Measurements from ENCODE around the gene ECI1.
"Not testable (repeated sequence)": the region's sequence is repeated elsewhere in the genome, so short reads cannot be mapped to it uniquely, and the experiment has no call there.

ECI1 gene

DNA sequence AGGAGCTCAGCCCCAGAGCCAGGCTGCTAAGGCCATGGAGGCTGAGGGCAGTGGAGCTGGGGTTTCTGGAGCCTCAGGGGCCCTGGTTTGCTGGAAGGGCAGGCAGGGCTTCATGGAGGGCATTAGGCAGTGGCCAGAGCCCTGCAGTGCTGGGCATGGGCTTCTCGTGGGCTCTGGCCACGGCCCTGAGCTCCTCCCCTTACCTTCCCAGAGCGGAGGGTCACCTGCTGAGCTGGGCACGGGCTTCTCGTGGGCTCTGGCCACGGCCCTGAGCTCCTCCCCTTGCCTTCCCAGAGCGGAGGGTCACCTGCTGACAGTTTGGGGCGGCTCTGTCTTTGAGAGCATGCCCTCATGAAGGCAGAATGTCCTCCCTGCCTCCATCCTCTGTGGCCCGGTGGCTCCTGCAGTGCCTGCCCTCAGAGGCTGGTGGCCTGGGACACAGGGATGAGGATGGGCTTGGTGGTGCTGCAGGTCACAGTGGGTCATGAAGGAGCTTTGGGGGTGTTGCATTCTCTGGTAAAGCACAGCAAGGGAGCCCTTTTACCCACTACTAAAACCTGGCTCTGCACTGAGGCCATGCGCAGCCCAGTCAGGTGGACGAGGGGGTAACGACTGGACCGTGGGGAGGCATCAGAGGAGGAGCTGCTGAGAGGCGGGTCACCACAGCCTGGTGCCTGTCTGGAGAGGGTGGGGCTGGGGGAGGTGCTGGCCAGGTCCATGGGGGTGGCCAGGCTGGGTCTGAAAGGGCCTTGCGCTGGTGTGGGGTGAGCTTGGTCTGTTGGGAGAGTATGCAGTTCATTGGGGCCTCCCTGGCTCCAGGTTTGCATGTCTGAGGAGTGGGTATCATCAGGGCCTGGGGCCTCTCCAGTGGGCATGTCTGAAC, 19.4 kb upstream of the ECI1 start:
- Histone ChIP-seq H4K20me1 (ENCODE audit: insufficient read depth, low read length) (peaks cover 8% of the 10 kb centered on the region), H3K79me2 (ENCODE audit: low read length) (peaks cover 41% of the 10 kb centered on the region)

DNA sequence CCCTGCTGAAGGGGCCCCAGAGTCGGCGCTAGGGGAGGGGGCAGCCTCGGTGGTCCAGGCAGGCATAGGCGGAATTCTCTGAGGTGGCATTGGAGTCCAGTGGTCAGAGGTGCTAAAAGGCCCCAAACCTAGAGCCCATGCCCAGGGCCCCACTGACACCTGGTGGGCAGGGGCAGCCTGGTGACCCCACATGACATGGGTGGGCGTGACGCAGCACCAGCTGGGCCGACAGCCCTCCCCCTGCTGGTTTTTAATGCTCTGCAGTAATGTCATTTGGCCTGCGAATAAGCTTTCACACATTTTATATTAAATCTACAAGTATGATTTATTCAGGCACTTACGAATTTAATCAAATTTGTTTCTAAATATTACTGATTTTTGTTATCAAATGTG, 18.7 kb upstream of the ECI1 start:
- Histone ChIP-seq H3K36me3 (replicated peaks; ENCODE audit: insufficient read depth, low read length) (no peaks in the 10 kb centered on the region), H3K4me3 (ENCODE audit: low read length) (no peak overlapping the region), H3K9ac (ENCODE audit: low read length) (no peak overlapping the region), H3K4me2 (ENCODE audit: low read depth, low read length) (no peak overlapping the region), H3F3A (ENCODE audit: insufficient read depth, low read length) (no peaks in the 10 kb centered on the region), H3K27ac (ENCODE audit: low read length) (no peak overlapping the region), H3K4me1 (ENCODE audit: low read length) (0 out of 2 replicates have a peak, but pooled peaks cover 17% of the 10 kb centered on the region), H3K79me2 (ENCODE audit: low read length) (peaks cover 49% of the 10 kb centered on the region), H3K9me3 (replicated peaks; ENCODE audit: insufficient read depth, low read length) (no peaks in the 10 kb centered on the region), H4K20me1 (ENCODE audit: insufficient read depth, low read length) (peaks cover 15% of the 10 kb centered on the region), H3K9me2 (replicated peaks; ENCODE audit: insufficient read depth, low read length) (no peaks in the 10 kb centered on the region), H2AFZ (ENCODE audit: low read length) (no peak overlapping the region), H3K27me3 (replicated peaks; ENCODE audit: insufficient read depth, low read length) (peaks cover 5% of the 10 kb centered on the region; the same call in 1 of the 2 replicates)
- no peak for DNase-seq
- TF ChIP-seq, protein P1, sequence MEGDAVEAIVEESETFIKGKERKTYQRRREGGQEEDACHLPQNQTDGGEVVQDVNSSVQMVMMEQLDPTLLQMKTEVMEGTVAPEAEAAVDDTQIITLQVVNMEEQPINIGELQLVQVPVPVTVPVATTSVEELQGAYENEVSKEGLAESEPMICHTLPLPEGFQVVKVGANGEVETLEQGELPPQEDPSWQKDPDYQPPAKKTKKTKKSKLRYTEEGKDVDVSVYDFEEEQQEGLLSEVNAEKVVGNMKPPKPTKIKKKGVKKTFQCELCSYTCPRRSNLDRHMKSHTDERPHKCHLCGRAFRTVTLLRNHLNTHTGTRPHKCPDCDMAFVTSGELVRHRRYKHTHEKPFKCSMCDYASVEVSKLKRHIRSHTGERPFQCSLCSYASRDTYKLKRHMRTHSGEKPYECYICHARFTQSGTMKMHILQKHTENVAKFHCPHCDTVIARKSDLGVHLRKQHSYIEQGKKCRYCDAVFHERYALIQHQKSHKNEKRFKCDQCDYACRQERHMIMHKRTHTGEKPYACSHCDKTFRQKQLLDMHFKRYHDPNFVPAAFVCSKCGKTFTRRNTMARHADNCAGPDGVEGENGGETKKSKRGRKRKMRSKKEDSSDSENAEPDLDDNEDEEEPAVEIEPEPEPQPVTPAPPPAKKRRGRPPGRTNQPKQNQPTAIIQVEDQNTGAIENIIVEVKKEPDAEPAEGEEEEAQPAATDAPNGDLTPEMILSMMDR (IDR thresholded peaks at IDR 0.05; ENCODE audit: low read length), result no peak
- TF ChIP-seq EZH2phosphoT487 (IDR thresholded peaks at IDR 0.05; ENCODE audit: low read length) (no peak), EZH2 (optimal IDR thresholded peaks at IDR 0.05; ENCODE audit: low read depth, low read length) (no peak)

More for the DNA sequence above, 19.4 kb upstream of the ECI1 start:
- H3F3A ChIP-seq (ENCODE audit: insufficient read depth, low read length), result no peaks in the 10 kb centered on the region
- H2AFZ ChIP-seq (ENCODE audit: low read length), result no peak overlapping the region
- H3K4me1 ChIP-seq (ENCODE audit: low read length), result 0 out of 2 replicates have a peak, but pooled peaks cover 14% of the 10 kb centered on the region
- no peak overlapping the region for H3K4me2 ChIP-seq (ENCODE audit: low read depth, low read length)
- no peaks in the 10 kb centered on the region for H3K36me3 ChIP-seq (replicated peaks; ENCODE audit: insufficient read depth, low read length)
- H3K9me3 ChIP-seq (replicated peaks; ENCODE audit: insufficient read depth, low read length), result no peaks in the 10 kb centered on the region
- TF ChIP-seq, protein P1 (IDR thresholded peaks at IDR 0.05; ENCODE audit: low read length), result no peak
- TF ChIP-seq EZH2phosphoT487 (IDR thresholded peaks at IDR 0.05; ENCODE audit: low read length) (no peak), EZH2 (optimal IDR thresholded peaks at IDR 0.05; ENCODE audit: low read depth, low read length) (no peak)
- no peak for DNase-seq
- H3K4me3 ChIP-seq (ENCODE audit: low read length), result no peak overlapping the region
- H3K9me2 ChIP-seq (replicated peaks; ENCODE audit: insufficient read depth, low read length), result no peaks in the 10 kb centered on the region
- H3K27me3 ChIP-seq (replicated peaks; ENCODE audit: insufficient read depth, low read length), result peaks cover 12% of the 10 kb centered on the region
- no peak overlapping the region for H3K27ac ChIP-seq (ENCODE audit: low read length)
- no peak overlapping the region for H3K9ac ChIP-seq (ENCODE audit: low read length)

DNA sequence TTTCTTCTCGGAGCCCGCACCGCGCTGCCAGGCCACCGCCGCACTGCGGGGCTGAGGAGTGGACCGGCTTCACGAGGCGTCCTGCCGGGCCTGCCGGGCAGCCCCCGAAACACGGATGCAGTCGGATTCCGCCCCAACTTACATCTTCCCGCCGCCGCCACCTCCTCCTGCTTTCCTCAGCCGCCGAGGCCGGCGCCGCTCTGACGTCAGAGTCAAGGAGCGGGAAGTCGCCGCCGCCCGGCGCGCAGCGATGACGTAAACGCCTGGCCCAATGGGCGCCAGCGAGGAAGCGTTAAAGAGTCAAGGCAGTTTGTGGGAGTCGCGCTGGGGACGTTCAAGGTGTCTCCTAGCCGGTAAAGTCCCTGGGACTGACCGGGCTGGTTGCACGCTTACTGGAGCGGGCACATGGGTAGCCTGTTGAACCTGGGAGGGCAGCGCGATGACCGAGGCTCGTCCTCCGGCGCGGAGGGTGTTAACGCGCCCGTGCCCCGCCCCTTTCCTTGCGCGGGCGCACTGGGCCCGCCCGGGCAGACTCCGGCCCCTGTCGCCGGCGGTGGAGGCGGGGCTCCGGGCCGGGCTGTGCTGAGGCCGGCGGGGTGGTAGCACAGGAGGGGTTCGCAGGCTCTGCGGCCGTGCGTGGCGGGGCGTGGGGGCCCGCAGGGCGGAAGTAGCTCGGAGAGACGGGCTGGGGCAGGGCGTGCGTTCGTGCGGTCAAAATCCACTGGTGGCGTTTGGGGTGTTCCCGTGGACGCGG, 16.7 kb upstream of the ECI1 start, which contains the start of gene RNPS1:
Gene RNPS1 (minus strand): TSS at position 214 of the 754 bp plus-strand sequence. CDS start 3,483 bp downstream, outside the sequence.
- no peaks in the 10 kb centered on the region for H3K9me2 ChIP-seq (replicated peaks; ENCODE audit: insufficient read depth, low read length)
- TF ChIP-seq, protein P1 (IDR thresholded peaks at IDR 0.05; ENCODE audit: low read length), result no peak
- TF ChIP-seq EZH2phosphoT487 (IDR thresholded peaks at IDR 0.05; ENCODE audit: low read length) (no peak), EZH2 (optimal IDR thresholded peaks at IDR 0.05; ENCODE audit: low read depth, low read length) (no peak)
- peak within 1 kb of the TSS; percentile 92 for H3K4me2 ChIP-seq (ENCODE audit: low read depth, low read length)
- H2AFZ ChIP-seq (ENCODE audit: low read length), result peak within 1 kb of the TSS; percentile 76
- H4K20me1 ChIP-seq (ENCODE audit: insufficient read depth, low read length), result peaks cover 34% of the 10 kb centered on the region
- H3K9me3 ChIP-seq (replicated peaks; ENCODE audit: insufficient read depth, low read length), result no peaks in the 10 kb centered on the region
- no peaks in the 10 kb centered on the region; the same call in 1 of the 2 replicates for H3K36me3 ChIP-seq (replicated peaks; ENCODE audit: insufficient read depth, low read length)
- DNase-seq, result peak; percentile 97
- H3K4me1 ChIP-seq (ENCODE audit: low read length), result 0 out of 2 replicates have a peak, but pooled peaks cover 17% of the 10 kb centered on the region
- H3K9ac ChIP-seq (ENCODE audit: low read length), result peak within 1 kb of the TSS; percentile 86
- H3K4me3 ChIP-seq (ENCODE audit: low read length), result peak within 1 kb of the TSS; percentile 90
- peaks cover 68% of the 10 kb centered on the region for H3K79me2 ChIP-seq (ENCODE audit: low read length)
- peak within 1 kb of the TSS; percentile 86 for H3K27ac ChIP-seq (ENCODE audit: low read length)
- H3F3A ChIP-seq (ENCODE audit: insufficient read depth, low read length), result no peaks in the 10 kb centered on the region
- H3K27me3 ChIP-seq (replicated peaks; ENCODE audit: insufficient read depth, low read length), result no peaks in the 10 kb centered on the region

DNA sequence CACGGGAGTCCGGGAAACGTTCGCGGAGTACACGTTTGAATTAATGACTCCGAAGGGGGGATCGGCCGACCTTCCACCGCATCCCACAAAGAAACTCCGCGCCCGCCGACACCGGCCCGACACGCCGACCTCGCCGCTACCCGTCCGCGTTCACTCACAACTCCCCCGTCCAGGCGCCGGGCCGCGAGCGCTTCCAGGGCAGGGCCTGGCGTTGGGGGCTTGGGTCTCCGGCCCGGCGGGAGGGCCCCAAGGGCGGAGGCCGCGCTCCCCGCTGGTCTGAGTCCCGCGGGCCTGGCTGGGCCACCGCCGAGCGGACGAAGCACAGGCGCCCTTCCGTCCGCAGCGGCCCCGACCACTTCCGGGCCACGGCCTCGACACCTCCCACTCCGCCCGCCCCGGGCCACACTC, 16.1 kb upstream of the ECI1 start:
- Histone ChIP-seq H3K79me2 (ENCODE audit: low read length) (peaks cover 74% of the 10 kb centered on the region), H4K20me1 (ENCODE audit: insufficient read depth, low read length) (peaks cover 34% of the 10 kb centered on the region), H3K27ac (ENCODE audit: low read length) (peak overlapping the region; percentile 86), H3K4me3 (ENCODE audit: low read length) (peak overlapping the region; percentile 90), H2AFZ (ENCODE audit: low read length) (peak overlapping the region; percentile 76), H3K9ac (ENCODE audit: low read length) (peak overlapping the region; percentile 86), H3K4me2 (ENCODE audit: low read depth, low read length) (peak overlapping the region; percentile 92; the same call in 1 of the 2 replicates), H3K4me1 (ENCODE audit: low read length) (0 out of 2 replicates have a peak, but pooled peaks cover 17% of the 10 kb centered on the region)
- not testable (repeated sequence) for H3K27me3 ChIP-seq (replicated peaks; ENCODE audit: insufficient read depth, low read length); H3K9me3 ChIP-seq (replicated peaks; ENCODE audit: insufficient read depth, low read length); DNase-seq; H3K36me3 ChIP-seq (replicated peaks; ENCODE audit: insufficient read depth, low read length); H3K9me2 ChIP-seq (replicated peaks; ENCODE audit: insufficient read depth, low read length); H3F3A ChIP-seq (ENCODE audit: insufficient read depth, low read length)

DNA sequence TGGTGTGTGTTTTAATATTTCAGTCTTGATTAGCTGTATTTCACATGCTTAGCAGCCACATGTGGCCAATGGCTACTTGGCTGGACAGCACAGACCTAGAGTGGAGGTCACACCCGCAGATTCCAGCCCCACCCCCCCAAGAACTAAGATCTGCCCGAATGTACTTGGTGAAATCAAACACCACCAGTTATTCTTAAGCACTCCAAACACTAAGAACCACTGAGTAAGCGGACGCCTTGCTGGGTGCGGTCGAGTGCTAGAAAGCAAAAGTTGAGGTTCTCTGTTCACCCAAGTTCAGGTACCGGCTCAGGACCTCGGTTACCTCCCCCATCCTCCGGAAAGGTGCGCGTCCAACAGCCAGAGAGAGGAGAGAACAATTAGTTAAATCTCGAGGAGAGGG, 15.5 kb upstream of the ECI1 start:
- not testable (repeated sequence) for DNase-seq; H3K27me3 ChIP-seq (replicated peaks; ENCODE audit: insufficient read depth, low read length); H3K27ac ChIP-seq (ENCODE audit: low read length); H3K36me3 ChIP-seq (replicated peaks; ENCODE audit: insufficient read depth, low read length); H3K9me2 ChIP-seq (replicated peaks; ENCODE audit: insufficient read depth, low read length); H3K9me3 ChIP-seq (replicated peaks; ENCODE audit: insufficient read depth, low read length); H3F3A ChIP-seq (ENCODE audit: insufficient read depth, low read length); H2AFZ ChIP-seq (ENCODE audit: low read length)
- Histone ChIP-seq H3K9ac (ENCODE audit: low read length) (peak overlapping the region; percentile 86), H3K4me2 (ENCODE audit: low read depth, low read length) (peak overlapping the region; percentile 92), H3K4me3 (ENCODE audit: low read length) (peak overlapping the region; percentile 90), H3K79me2 (ENCODE audit: low read length) (peaks cover 80% of the 10 kb centered on the region), H4K20me1 (ENCODE audit: insufficient read depth, low read length) (peaks cover 34% of the 10 kb centered on the region), H3K4me1 (ENCODE audit: low read length) (0 out of 2 replicates have a peak, but pooled peaks cover 17% of the 10 kb centered on the region)
